GM10266 (cell line): ENCODE data around the gene SLAMF1.

Source experiments
- DNase-seq: peaks from one replicate; pipeline ENCODE4 v3.0.0; 2012; ENCODE audit errors: extremely low spot score
- TF ChIP-seq, protein P1 (sequence below): IDR thresholded peaks from 2 replicates; pipeline ENCODE4 v1.5.1; 2012; ENCODE audit warnings: mild to moderate bottlenecking, low read depth; ENCODE audit not compliant: control insufficient read depth, insufficient read depth; ENCODE audit errors: missing control alignments

SLAMF1 gene

DNA sequence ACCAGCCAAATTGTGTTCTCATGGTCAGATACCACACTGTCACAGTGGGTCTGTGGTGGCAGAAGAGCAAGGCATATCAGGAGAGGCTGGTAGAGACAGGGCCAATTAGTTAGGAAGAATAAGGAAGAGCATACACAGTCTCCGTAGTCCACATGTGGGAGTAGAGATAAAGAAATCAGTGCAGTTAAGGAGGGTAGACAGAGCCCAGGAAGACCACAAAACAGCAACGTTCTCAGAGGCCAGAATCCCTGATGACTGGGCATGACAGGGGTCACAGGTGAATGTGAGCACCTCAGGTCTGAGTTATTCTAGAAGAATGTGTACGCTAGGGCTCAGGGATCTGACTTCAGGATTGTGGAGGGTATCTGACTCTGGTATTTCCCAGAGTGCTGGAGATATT is 33.0 kb upstream of the SLAMF1 start:
- no peak for DNase-seq
- TF ChIP-seq, protein P1, sequence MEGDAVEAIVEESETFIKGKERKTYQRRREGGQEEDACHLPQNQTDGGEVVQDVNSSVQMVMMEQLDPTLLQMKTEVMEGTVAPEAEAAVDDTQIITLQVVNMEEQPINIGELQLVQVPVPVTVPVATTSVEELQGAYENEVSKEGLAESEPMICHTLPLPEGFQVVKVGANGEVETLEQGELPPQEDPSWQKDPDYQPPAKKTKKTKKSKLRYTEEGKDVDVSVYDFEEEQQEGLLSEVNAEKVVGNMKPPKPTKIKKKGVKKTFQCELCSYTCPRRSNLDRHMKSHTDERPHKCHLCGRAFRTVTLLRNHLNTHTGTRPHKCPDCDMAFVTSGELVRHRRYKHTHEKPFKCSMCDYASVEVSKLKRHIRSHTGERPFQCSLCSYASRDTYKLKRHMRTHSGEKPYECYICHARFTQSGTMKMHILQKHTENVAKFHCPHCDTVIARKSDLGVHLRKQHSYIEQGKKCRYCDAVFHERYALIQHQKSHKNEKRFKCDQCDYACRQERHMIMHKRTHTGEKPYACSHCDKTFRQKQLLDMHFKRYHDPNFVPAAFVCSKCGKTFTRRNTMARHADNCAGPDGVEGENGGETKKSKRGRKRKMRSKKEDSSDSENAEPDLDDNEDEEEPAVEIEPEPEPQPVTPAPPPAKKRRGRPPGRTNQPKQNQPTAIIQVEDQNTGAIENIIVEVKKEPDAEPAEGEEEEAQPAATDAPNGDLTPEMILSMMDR = no peak

DNA sequence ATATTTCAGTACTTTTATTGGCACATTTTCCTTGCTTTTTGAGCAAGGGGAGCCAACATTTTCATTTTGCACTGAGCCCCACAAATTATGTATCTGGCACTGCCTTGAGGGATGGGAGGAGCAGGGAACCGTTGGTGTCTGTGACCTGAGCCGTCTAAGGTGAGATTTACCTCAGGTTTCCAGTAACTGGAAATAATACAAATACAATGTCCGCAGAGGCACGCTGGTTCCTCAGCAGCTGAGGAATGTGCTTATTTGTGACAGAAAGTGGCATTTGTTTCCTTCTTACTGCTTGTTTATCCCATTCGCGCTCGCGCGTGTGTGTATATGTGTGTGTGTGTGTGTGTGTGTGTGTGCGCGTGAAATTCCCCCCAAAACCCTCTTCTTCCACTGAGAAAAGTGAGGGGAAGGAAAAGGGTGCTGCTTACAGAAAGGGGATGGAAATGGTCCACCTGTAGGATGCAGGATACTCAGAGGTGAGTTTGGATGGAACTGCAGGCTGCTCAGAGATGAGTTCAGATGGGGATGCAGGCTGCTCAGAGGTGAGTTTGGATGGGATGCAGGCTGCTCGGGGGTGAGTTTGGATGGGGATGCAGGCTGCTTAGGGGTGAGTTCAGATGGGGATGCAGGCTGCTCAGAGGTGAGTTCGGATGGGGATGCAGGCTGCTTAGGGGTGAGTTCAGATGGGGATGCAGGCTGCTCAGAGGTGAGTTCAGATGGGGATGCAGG is 30.2 kb upstream of the SLAMF1 start:
- TF ChIP-seq, protein P1 = no peak
- no peak for DNase-seq

DNA sequence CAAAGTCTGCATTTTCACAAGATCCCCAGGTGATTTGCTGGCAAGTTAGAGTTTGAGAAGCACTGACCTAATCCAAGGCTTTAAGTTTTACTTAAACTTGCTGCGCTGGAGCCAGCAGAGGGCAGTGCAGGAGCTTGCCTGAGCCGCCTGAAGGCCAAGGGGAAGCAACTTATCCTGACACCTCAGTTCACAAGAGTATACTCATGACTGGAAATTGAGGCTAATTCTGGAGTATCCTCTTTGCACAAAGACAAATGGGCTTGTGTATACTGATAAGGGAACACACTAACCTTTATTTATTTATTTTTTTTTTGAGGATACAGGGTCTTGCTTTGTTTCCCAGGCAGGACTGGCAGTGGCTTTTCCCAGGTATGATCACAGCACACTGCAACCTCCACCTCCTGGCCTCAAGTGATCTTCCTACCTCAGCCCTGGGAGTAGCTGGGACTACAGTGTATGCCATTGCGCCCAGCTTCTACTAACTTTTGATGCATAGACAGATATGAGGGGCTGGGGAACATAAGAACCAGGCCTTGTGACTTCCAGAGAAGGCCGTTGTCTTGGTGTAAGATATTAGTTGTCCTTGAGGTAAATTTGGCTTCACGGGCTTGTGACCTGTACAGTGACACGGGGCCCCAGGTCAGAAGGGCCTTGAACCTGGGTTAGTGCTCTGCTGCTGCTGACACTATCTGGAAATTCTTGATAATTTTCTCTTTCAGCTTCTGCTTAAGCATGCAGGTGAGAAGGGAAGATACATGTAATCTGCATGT is 29.0 kb upstream of the SLAMF1 start:
- TF ChIP-seq, protein P1 = peak; percentile 83
- DNase-seq = peak; percentile 54

DNA sequence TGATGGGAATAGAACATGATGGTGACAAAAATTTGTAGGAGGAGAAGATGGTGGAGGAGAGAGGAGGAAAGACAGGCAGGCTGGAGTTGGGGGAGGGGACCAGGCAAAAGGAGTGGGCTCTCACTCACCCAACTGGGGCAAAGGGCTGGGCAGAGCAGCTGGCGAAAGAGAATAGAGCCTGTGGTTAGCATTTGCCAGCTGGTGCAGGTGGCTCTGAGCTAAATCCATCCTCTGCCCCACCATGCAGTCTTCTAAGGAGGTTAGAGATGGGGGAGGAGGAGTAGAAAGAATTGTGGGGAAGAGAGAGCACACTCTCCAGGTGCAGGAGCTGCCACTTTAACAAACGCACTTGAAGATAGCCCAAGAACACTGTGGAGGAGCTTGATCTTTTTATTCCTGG is 27.6 kb upstream of the SLAMF1 start:
- DNase-seq = no peak
- TF ChIP-seq, protein P1 = no peak

DNA sequence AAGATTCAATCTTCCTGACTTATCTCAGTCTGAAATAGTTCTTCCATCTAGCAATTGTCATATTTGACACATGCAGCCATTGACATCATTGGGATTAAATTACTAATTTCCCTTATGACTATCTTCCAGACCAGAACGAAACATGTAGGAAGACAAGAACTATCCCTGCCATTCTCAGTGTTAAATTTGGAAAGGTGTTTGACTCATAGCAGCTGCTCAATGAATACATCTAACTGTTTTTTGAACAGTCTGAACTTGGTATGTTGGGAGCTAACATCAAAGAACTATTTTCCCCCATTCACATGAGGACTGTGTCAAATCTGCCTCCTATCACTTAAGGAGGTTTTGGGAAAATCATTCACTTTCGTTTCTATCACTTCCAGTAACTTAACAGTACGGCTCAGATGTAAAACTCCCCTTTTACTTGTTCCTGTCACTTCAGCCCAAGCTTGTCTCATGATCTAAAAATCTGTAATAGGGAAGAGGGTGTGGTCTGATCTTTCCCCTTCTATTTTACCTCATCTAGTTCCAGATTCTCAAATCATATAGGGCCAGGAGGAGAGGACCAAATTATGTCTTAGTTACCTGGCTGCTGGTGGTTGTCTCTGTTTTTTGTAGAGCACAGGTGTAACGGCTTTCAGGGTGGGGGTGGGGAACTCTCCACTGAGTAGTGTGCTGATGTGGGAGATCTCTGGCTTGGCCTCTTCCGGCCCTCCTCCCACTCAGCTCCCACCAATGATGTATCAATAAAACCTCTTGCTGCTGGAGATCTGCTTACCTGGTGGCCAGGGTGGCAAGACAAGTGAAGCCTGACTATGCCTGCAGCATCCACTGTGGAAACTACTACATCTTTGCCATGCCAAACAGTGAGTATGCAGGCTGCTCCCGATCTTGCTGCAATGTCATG is 26.2 kb upstream of the SLAMF1 start:
- TF ChIP-seq, protein P1 = no peak
- DNase-seq = peak; percentile 4

DNA sequence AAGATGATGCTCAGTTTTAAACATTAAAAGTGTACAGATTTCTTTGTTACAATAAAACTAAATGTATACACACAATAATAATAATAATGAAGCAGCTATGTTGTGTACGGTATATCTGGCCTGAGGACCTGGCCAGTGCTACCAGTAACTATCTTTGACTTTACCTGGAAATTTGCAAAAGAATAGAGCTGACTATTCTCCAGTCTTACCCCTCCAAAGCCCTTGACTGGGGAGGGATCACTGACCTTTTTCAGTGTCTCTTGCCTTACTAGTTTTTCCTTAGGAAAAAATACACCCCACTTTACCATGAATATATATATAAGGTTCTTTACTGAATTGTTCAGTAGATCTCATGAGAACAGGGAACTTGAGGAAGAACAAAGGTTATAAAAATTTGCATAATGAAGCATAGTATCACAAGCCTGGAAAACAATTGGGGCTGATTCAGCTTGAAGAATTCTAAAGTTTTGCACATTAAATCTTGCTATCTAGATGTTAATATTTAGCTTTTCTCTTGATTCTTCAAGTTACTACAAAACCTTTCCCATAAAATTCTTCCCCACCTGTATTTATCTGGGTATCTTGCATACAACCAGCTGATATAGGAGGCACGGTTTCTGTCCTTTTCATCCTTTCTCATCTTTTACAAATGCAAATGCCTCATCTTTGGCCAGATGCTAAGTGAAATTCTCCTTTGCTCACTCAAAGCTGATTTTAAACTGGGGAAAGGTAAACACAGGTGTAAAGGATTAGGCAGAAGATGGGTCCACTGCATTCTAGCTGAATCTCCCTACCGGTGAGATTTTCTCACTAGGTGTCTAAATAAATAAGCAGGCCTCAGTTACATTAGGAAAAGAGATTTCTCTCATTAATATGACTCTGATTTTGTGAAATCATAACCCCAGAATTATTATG is 25.0 kb upstream of the SLAMF1 start:
- peak; percentile 1 for DNase-seq
- TF ChIP-seq, protein P1 = no peak
